PFSK-1 (cell line): ENCODE measurements around the gene AQP12B.

Experiments
- FOXP2 ChIP-seq: optimal IDR thresholded peaks from 2 replicates; pipeline ENCODE3; 2011; ENCODE audit warnings: borderline replicate concordance, control low read depth, inconsistent platforms; ENCODE audit not compliant: insufficient read depth; ENCODE audit errors: extremely low read length, extremely low read depth
- POLR2AphosphoS5 ChIP-seq: IDR thresholded peaks from 2 replicates; pipeline ENCODE4 v1.6.1; 2012; ENCODE audit warnings: low read depth, mild to moderate bottlenecking, control low read depth, low read length, moderate library complexity
- SIN3A ChIP-seq: IDR thresholded peaks from 2 replicates; pipeline ENCODE4 v1.6.1; 2012; ENCODE audit warnings: mild to moderate bottlenecking, low read length, moderate library complexity, borderline replicate concordance; ENCODE audit not compliant: insufficient read depth
- TAF1 ChIP-seq: IDR thresholded peaks from 2 replicates; pipeline ENCODE4 v1.6.1; 2012; ENCODE audit warnings: low read length, control low read depth, borderline replicate concordance; ENCODE audit not compliant: insufficient read depth
- TF ChIP-seq, protein P1 (sequence below), 2 experiments: IDR thresholded peaks; 2 replicates each; pipeline versions ENCODE4 v1.6.1 to v1.8.0; 2011 to 2012; ENCODE audit warnings: low read depth in 2 of 2, low read length in 2 of 2, control low read depth in 1 of 2, inconsistent platforms in 1 of 2, mild to moderate bottlenecking in 1 of 2, moderate library complexity in 1 of 2; ENCODE audit not compliant: insufficient read depth in 1 of 2

DNA sequence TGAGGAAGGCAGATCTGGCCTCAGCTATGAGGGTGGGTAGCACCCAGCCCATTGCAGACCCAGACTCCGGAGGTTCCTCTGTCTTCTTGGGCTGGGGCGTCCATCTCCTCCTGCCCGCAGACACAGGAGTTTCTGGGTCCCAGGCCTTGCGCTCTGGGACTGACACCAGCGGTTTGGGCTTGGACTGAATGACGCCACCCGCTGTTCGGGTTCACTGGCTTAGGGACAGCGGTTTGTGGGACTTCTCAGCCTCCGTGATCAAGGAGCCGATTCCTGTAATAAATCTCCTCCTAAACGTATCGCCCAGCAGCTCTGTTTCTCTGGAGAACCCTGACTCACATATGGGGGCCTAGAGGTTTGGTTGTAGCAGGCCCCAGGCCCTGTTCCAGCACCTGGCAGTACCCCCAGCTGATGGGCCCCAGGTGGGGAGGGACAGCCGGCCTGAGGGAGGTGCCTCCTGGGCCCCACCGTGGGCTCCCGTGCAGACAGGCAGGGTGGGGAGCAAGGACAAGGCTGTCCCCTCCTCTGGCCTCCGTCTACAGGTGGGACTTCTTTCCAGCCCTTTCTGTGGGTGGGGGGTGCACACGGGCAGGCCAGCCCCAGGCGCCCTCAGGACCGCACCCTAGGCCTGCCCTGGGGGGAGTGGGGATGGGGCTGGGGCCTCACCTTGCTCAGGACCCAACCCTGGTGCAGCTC lies 4.5 kb upstream of the AQP12B start:
- no peak for TF ChIP-seq POLR2AphosphoS5
- TF ChIP-seq, protein P1, sequence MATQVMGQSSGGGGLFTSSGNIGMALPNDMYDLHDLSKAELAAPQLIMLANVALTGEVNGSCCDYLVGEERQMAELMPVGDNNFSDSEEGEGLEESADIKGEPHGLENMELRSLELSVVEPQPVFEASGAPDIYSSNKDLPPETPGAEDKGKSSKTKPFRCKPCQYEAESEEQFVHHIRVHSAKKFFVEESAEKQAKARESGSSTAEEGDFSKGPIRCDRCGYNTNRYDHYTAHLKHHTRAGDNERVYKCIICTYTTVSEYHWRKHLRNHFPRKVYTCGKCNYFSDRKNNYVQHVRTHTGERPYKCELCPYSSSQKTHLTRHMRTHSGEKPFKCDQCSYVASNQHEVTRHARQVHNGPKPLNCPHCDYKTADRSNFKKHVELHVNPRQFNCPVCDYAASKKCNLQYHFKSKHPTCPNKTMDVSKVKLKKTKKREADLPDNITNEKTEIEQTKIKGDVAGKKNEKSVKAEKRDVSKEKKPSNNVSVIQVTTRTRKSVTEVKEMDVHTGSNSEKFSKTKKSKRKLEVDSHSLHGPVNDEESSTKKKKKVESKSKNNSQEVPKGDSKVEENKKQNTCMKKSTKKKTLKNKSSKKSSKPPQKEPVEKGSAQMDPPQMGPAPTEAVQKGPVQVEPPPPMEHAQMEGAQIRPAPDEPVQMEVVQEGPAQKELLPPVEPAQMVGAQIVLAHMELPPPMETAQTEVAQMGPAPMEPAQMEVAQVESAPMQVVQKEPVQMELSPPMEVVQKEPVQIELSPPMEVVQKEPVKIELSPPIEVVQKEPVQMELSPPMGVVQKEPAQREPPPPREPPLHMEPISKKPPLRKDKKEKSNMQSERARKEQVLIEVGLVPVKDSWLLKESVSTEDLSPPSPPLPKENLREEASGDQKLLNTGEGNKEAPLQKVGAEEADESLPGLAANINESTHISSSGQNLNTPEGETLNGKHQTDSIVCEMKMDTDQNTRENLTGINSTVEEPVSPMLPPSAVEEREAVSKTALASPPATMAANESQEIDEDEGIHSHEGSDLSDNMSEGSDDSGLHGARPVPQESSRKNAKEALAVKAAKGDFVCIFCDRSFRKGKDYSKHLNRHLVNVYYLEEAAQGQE (IDR thresholded peaks at IDR 0.05; ENCODE audit: insufficient read depth in 1 of 2, low read depth in 2 of 2, low read length in 2 of 2): no peak
- no peak for TF ChIP-seq SIN3A
- no peak for TF ChIP-seq TAF1
- no peak for TF ChIP-seq FOXP2
